Stimulated activated CD4-positive, alpha-beta T cell treated with anti-CD3 and anti-CD28 coated beads, TNF-alpha, amount 100 ng/mL, for 24 hours (primary cell): ENCODE data around the gene MYO10.

Source experiments
- DNase-seq, 3 experiments: peaks; one replicate each; pipeline ENCODE4 v3.0.0-alpha.2; 2020; ENCODE audit warnings: low read depth in 3 of 3

Gene MYO10

GRCh38 chr5:16943846-16944678 is 8.0 kb upstream of the MYO10 start:
- no peak for DNase-seq

GRCh38 chr5:16937503-16938161 is 1.5 kb upstream of the MYO10 start:
- DNase-seq = no peak

GRCh38 chr5:16936989-16937438 is 926 bp upstream of the MYO10 start:
- no peak for DNase-seq

GRCh38 chr5:16935231-16936149 is 598 bp downstream of the MYO10 start:
- DNase-seq = peak in 2 of 3 experiments; percentile 1 to 42

- no peak for DNase-seq
Measured at GRCh38 chr5:16934677-16935153, 1.4 kb downstream of the MYO10 start.

- DNase-seq = peak in 1 of 3 experiments; percentile 44
Measured at GRCh38 chr5:16934123-16934522, 2.0 kb downstream of the MYO10 start.

- no peak for DNase-seq
Measured at GRCh38 chr5:16933337-16933736, 2.8 kb downstream of the MYO10 start.

- DNase-seq = no peak
Measured at GRCh38 chr5:16932401-16932800, 3.7 kb downstream of the MYO10 start.

GRCh38 chr5:16931334-16932110 is 4.6 kb downstream of the MYO10 start:
- no peak for DNase-seq

- DNase-seq = no peak
Measured at GRCh38 chr5:16930496-16930895, 5.6 kb downstream of the MYO10 start.

GRCh38 chr5:16929831-16930230 is 6.3 kb downstream of the MYO10 start:
- no peak for DNase-seq

- no peak for DNase-seq
Measured at GRCh38 chr5:16929347-16929746, 6.7 kb downstream of the MYO10 start.

- no peak for DNase-seq
Measured at GRCh38 chr5:16927613-16928012, 8.5 kb downstream of the MYO10 start.

GRCh38 chr5:16926417-16926816 is 9.7 kb downstream of the MYO10 start:
- DNase-seq = no peak

- DNase-seq = no peak
Measured at GRCh38 chr5:16924206-16924605, 11.9 kb downstream of the MYO10 start.

GRCh38 chr5:16922430-16922829 is 13.7 kb downstream of the MYO10 start:
- DNase-seq = no peak

GRCh38 chr5:16921211-16921610 is 14.9 kb downstream of the MYO10 start:
- no peak for DNase-seq

- no peak for DNase-seq
Measured at GRCh38 chr5:16920109-16920816, 15.8 kb downstream of the MYO10 start.

GRCh38 chr5:16918891-16919671 is 17.0 kb downstream of the MYO10 start:
- no peak for DNase-seq

- DNase-seq = no peak
Measured at GRCh38 chr5:16918156-16918555, 17.9 kb downstream of the MYO10 start.
